Midbrain (tissue), 1 donor: ENCODE results near the gene CD38.
"Not testable (repeated sequence)": the region's sequence is repeated elsewhere in the genome, so short reads cannot be mapped to it uniquely, and the experiment has no call there.

Experiments used
- DNase-seq: peaks from one replicate; lab custom pipeline; 2025; lab: John Stamatoyannopoulos, UW

Gene CD38

DNA sequence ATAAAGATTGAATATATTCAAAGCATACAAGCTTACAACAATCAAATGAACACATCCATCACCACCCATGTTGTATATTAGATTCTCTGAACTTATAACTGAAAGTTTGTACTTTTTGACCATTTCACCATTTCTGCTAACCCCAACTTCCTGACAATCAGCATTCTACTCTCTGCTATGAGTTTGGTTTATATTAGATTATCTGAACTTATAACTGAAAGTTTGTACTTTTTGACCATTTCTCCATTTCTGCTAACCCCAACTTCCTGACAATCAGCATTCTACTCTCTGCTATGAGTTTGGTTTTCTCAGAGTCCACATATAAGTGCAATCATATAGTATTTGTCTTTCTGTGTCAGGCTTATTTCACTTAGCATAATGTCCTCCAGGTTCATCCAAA, 15.7 kb upstream of the CD38 start:
- not testable (repeated sequence) for DNase-seq

DNA sequence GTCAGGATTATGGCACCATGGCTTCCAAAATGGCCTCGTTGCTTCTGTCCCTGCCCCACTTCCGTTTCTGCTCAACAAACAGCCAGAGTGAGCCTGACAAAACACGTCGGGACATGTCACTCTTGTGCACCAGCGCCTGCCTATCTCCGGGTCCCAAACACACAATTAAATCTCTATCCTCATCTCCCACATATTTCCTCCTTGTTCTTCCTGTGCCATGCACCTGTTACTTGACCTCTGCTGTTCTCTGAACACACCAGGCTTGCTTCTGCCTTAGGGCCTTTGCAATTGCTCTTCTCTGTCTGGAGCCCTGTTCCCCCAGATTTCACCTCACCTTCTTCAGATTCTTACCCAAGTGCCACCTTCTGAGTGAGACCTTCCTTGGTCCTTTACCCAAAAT, 12.7 kb upstream of the CD38 start:
- DNase-seq, result no peak

- no peak for DNase-seq
Measured at GRCh38 chr4:15765910-15766697, 12.0 kb upstream of the CD38 start.

DNA sequence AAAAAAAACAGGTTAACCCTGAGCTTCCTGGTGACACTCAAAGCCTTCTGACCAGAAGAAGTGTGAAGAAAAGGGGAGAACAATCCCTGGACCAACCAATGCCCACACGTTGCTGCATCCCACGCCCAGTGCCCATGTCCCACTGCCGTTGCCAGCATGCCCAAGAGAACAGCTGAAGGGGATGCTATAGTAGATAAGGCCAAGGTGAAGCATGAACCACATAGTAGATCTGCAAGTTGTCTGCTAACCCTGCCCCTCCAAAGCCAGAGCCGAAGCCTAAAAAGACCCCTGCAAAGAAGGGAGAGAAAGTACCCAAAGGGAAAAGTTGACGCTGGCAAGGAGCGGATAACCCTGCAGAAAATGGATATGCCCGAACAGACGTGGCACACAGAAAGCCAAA, 11.3 kb upstream of the CD38 start:
- no peak for DNase-seq

GRCh38 chr4:15769202-15769601, 8.9 kb upstream of the CD38 start:
- DNase-seq, result peak; percentile 32

DNA sequence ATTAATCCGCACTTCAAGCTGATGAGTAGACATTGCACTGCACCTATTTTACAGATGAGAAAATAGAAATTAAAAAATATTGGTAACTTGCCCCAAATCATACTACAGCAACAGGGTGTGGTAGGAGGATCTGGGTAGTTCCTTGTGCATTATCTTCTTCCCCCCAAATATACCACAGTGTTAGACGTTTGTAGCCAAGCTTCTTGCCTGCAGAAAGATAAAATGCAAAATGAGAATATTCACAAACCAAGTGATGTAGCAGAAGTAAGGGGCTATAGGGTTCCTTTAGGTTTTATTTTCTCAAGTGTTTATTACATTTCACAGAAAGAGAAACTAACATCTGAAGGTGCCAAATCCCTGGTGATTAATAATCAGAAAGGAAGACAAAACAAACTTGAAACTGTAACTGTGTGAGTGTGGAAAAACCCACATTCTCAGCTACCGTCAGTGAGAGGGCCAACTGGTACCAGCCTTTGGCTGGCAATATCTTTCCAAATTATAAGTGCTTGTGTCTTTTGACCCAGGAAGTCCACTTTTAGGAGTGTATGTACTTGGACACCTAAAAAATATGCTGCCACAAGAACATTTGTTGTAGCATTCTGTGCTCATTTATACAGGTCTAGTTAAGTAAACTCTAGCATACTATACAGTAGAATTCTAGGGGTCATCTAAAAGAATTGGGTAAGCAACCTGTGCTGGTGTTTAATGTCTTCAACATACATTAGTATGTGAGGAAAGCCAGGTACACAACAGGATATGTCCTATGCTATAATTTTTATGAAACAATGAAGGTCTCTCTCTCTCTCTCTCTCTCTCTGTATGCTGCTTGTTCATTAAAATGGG, 6.7 kb upstream of the CD38 start:
- no peak for DNase-seq

DNA sequence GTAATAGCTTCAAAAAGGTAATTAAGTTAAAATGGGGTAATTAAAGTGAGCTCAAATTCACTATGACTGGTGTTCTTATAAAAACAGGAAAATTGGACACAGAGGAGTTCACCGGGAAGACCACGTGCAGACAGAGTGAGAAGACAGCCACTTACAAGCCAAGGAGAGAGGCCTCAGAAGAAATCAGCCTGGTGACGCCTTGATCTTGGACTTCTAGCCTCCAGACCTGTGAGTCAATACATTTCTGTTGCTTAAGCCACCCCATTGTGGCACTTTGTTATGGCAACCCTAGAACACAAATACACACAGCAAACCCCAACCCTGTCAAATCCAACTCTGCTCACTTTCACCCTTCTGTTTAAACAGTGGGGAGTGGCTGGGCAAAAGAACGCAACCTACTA, 4.1 kb upstream of the CD38 start:
- no peak for DNase-seq

GRCh38 chr4:15776871-15777648, 1.1 kb upstream of the CD38 start:
- no peak for DNase-seq

DNA sequence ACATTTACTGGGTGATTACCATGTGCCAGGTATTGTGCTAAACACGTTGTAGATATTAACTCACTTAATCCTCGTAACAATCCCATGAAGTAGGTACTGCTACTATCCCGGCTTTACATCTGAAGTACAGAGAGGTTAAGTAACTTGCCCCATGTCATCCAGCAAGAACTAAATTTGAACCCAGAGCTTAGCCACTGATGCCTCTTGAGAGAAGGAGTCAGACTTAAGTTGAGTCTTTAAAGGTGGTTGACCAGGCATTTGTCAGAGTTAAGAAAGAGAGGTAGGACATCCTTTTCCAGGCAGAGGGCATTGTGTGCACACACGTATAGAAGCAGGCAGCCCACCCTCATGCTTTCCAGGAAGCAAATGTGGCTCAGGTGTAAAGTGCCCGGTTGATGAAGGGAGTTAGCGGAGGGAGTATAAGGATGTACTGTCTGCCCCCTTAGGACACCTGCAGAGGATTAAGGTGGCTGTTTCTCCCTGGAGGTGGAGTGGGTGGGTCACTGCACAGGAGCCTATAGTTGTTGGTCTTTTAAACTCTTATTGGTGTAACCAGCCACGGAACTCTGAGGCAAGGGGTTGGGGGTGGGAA, 335 bp upstream of the CD38 start:
- DNase-seq, result no peak

GRCh38 chr4:15779306-15779705, 1.2 kb downstream of the CD38 start:
- peak; percentile 62 for DNase-seq

DNA sequence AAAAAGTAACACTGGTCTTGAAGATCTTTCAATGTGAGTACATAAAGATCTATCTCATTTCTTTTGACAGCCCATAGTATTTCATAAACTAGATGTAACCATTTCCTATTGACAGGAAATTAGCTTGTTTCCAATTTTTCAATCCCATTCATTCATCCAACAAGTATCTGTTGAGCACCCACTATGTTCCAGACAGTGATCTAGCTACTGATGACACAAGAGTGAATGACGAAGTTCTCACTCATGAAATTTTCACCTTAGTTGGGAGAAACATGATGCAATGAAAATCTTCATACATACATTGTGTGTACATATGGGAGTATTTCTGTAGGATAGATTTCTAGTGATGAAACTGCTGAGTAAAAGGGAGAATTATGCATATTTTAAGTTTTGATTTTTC, 1.7 kb downstream of the CD38 start:
- DNase-seq, result no peak

DNA sequence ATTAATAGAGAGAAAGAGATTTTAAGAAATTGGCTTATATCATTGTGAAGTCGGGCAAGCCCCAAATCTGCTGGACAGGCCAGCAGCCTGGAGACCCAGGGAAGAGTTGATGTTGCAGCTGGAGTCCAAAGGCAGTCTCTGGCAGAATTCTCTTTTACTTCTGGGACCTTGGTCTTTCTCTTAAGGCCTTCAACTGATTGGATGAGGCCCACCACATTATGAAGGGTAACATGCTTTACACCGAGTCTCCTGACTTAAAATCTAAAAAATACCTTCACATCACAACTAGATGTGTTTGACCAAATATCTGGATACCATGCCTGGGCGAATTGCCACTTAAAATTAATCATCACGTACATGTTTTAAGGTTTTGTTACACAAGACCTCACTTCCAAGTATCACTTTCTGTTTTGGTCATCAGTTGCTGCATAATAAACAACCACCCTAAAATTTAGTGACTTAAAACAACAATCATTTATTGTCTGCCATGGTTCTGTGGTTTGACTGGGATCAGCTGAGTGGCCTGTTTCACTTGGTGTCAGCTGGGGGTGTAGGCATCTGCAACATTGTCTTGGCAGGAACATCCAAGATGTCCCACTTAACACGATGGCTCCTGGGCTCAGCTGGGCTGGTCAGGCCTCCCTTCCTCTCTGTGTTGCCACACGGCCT, 3.4 kb downstream of the CD38 start:
- DNase-seq, result no peak

GRCh38 chr4:15783676-15784075, 5.5 kb downstream of the CD38 start:
- no peak for DNase-seq

DNA sequence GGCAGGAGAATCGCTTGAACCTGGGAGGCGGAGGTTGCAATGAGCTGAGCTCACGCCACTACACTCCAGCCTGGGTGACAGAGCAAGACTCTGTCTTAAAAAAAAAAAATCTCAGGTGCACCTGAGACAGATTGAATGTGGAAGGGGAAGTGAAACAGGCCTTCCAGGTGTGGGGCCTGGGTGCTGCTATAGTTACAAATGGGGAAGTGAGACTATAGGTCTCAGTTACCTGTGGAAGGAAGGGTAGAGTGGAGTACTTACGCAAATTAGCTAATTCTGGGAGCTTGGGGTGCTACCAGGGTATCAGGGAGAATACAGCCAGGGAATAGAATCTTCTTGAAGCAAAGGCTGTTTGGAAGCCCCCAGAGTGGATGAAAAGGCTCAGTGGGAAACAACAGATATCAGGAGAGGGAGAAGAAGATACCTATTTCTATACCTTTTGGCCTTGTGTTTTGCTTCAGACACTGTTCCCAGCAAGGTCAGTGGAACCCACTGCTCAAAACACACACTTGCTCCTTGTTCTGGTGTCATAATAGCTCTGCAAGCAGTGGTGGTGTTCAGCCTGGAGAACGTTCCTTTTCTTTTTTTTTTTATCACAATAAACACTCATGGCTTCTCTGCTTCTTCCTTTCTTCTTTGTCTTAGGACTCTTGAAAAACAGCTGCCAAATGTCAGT, 7.0 kb downstream of the CD38 start:
- no peak for DNase-seq

DNA sequence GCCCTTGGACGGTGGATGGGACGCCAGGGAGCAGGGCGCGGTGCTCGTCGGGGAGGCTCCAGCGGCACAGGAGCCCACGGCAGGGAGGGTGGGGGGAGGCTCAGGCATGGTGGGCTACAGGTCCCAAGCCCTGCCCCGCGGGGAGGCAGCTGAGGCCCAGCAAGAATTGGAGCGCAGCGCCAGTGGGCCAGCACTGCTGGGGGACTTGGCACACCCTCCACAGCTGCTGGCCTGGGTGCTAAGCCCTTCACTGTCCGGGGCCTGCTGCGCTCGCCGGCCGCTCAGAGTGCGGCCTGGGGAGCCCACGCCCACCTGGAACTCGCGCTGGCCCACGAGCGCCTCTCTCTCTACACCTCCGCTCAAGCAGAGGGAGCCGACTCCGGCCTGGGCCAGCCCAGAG, 8.6 kb downstream of the CD38 start:
- no peak for DNase-seq

DNA sequence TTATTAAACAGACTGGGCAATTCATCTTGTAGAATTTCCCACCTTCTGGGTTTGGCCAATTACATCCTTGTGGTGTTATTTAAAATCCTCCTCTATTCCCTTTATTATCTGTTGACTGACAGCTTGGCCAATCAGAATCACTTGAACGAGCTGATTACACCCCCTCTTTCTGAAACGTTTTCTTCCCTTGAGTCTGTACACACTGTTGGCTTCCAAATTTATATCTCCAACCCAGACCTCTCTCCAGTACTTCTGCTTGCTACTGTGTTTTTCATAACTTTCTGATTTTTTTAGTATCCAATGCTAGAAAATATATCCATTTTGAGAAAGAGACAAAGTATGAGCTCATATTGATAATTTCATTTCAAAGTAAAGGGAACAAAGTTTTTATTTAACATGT, 14.8 kb downstream of the CD38 start:
- no peak for DNase-seq

GRCh38 chr4:15793506-15794363, 15.6 kb downstream of the CD38 start:
- no peak for DNase-seq

- no peak for DNase-seq
Measured at GRCh38 chr4:15794426-15794825, 16.3 kb downstream of the CD38 start.

DNA sequence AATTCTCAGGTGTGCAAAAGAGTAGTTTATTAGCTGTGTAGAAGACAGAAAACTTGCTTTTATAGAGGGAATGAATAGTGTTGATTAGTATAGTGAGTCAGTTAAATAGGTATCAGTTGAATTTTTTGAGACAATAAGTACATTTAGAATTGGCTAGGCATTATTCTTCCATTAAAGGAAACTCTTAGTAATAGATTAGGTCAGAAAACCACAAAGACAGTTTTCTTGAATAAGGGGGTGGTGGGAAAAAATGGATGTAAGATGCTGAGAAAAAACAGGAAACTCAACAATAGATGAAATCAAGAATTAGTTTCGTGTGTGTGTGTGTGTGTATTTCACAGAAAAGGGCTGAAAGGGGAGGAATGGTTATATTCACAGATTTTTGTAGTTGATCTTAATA, 16.8 kb downstream of the CD38 start:
- DNase-seq, result no peak

GRCh38 chr4:15797320-15797719, 19.2 kb downstream of the CD38 start:
- no peak for DNase-seq
